Measurements from ENCODE around the gene INF2.

Gene INF2

GRCh38 chr14:104766256-104766862, 76.9 kb downstream of the INF2 start:
- no peak overlapping the region for H3K18ac ChIP-seq (ENCODE audit: low read length)
- no CpG with 5 or more reads among the region's 4 CpGs for WGBS, 2 donors (ENCODE audit: extremely low coverage in 2 of 2, insufficient read length in 2 of 2, insufficient replicate concordance in 1 of 2)
- no peak overlapping the region for H2BK120ac ChIP-seq (ENCODE audit: low read depth, low read length)
- no peak overlapping the region for H3K27ac ChIP-seq (replicated peaks; ENCODE audit: low read length)
- no peak overlapping the region for H3K9ac ChIP-seq (ENCODE audit: low read depth, low read length, poor library complexity)
- no peak for DNase-seq (ENCODE audit: low spot score)
- H3K23ac ChIP-seq (ENCODE audit: low read depth, low read length, poor library complexity): no peak overlapping the region
- H3K14ac ChIP-seq (ENCODE audit: low read length): no peak overlapping the region
- H3K9me3 ChIP-seq (replicated peaks in 1 of 2; ENCODE audit: control insufficient read depth in 2 of 2, insufficient read depth in 1 of 2, low read depth in 1 of 2, low read length in 2 of 2): peaks cover 7 to 19% of the 10 kb centered on the region in 2 donors
- no peak overlapping the region for H2BK5ac ChIP-seq (ENCODE audit: low read length)
- H3K4ac ChIP-seq (ENCODE audit: low read length): no peak overlapping the region
- no peak overlapping the region for H2BK12ac ChIP-seq (ENCODE audit: low read length)
- H3K4me1 ChIP-seq (ENCODE audit: control insufficient read depth in 2 of 2, insufficient read depth in 1 of 2, low read depth in 1 of 2, low read length in 2 of 2): peaks cover 5 to 13% of the 10 kb centered on the region in 2 donors
- no peak overlapping the region for H2BK15ac ChIP-seq (ENCODE audit: low read length)
- no peak overlapping the region for H3K4me2 ChIP-seq (ENCODE audit: insufficient read depth, low read length, poor library complexity, severe bottlenecking)
- H3K79me1 ChIP-seq (ENCODE audit: low read depth, low read length): peaks cover 5% of the 10 kb centered on the region
- H2AK5ac ChIP-seq (ENCODE audit: low read depth, low read length): no peak overlapping the region
- no peak overlapping the region for H3K4me3 ChIP-seq (ENCODE audit: low read length in 2 of 2)
- no peak overlapping the region for H2AFZ ChIP-seq (ENCODE audit: low read length)
- no peaks in the 10 kb centered on the region for H3K27me3 ChIP-seq (ENCODE audit: control insufficient read depth in 3 of 3, insufficient read depth in 3 of 3, low read depth in 1 of 3, low read length in 3 of 3)
- peaks cover 16 to 39% of the 10 kb centered on the region in 2 donors for H3K36me3 ChIP-seq (replicated peaks in 1 of 2; ENCODE audit: control insufficient read depth in 2 of 2, insufficient read depth in 2 of 2, low read length in 2 of 2)
- H4K8ac ChIP-seq (ENCODE audit: low read depth, low read length): no peak overlapping the region
- no peak overlapping the region for H4K91ac ChIP-seq (ENCODE audit: low read depth, low read length, poor library complexity)

GRCh38 chr14:104766863-104767633, 77.6 kb downstream of the INF2 start:
- no peak overlapping the region for H3K14ac ChIP-seq (ENCODE audit: low read length)
- H3K23ac ChIP-seq (ENCODE audit: low read depth, low read length, poor library complexity): no peak overlapping the region
- H3K36me3 ChIP-seq (replicated peaks in 1 of 2; ENCODE audit: control insufficient read depth in 2 of 2, insufficient read depth in 2 of 2, low read length in 2 of 2): peaks cover 21 to 39% of the 10 kb centered on the region in 2 donors
- H2BK12ac ChIP-seq (ENCODE audit: low read length): no peak overlapping the region
- no peak for DNase-seq (ENCODE audit: low spot score)
- H3K9me3 ChIP-seq (replicated peaks in 1 of 2; ENCODE audit: control insufficient read depth in 2 of 2, insufficient read depth in 1 of 2, low read depth in 1 of 2, low read length in 2 of 2): peaks cover 13 to 24% of the 10 kb centered on the region in 2 donors
- WGBS, 2 donors (ENCODE audit: extremely low coverage in 2 of 2, insufficient read length in 2 of 2, insufficient replicate concordance in 1 of 2): no CpG with 5 or more reads among the region's 15 CpGs
- H2AK5ac ChIP-seq (ENCODE audit: low read depth, low read length): no peak overlapping the region
- H4K91ac ChIP-seq (ENCODE audit: low read depth, low read length, poor library complexity): no peak overlapping the region
- H3K4me3 ChIP-seq (ENCODE audit: low read length in 2 of 2): no peak overlapping the region
- peaks cover 5% of the 10 kb centered on the region for H3K79me1 ChIP-seq (ENCODE audit: low read depth, low read length)
- no peak overlapping the region for H2AFZ ChIP-seq (ENCODE audit: low read length)
- H3K18ac ChIP-seq (ENCODE audit: low read length): no peak overlapping the region
- H3K27me3 ChIP-seq (ENCODE audit: control insufficient read depth in 3 of 3, insufficient read depth in 3 of 3, low read depth in 1 of 3, low read length in 3 of 3): no peaks in the 10 kb centered on the region
- peaks cover 5 to 13% of the 10 kb centered on the region in 2 donors for H3K4me1 ChIP-seq (ENCODE audit: control insufficient read depth in 2 of 2, insufficient read depth in 1 of 2, low read depth in 1 of 2, low read length in 2 of 2)
- no peak overlapping the region for H3K9ac ChIP-seq (ENCODE audit: low read depth, low read length, poor library complexity)
- H4K8ac ChIP-seq (ENCODE audit: low read depth, low read length): no peak overlapping the region
- H2BK120ac ChIP-seq (ENCODE audit: low read depth, low read length): no peak overlapping the region
- no peak overlapping the region for H2BK15ac ChIP-seq (ENCODE audit: low read length)
- no peak overlapping the region for H3K4me2 ChIP-seq (ENCODE audit: insufficient read depth, low read length, poor library complexity, severe bottlenecking)
- H3K27ac ChIP-seq (replicated peaks; ENCODE audit: low read length): no peak overlapping the region
- no peak overlapping the region for H3K4ac ChIP-seq (ENCODE audit: low read length)
- no peak overlapping the region for H2BK5ac ChIP-seq (ENCODE audit: low read length)

DNA sequence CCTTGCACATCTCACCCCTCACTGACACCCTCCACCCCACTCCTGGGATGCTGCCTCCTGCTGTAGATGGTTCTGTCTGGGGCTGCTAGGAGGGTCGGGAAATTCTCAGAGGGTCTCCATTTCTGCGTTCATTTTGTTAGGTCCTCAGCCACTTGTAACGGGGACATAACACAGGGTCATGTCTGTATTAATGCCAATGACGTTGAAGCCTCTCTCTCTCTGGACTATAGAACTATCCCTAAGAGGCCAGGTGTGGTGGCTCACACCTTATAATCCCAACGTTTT, 78.2 kb downstream of the INF2 start:
- no peak overlapping the region for H3K18ac ChIP-seq (ENCODE audit: low read length)
- H3K36me3 ChIP-seq (replicated peaks in 1 of 2; ENCODE audit: control insufficient read depth in 2 of 2, insufficient read depth in 2 of 2, low read length in 2 of 2): peaks cover 22 to 40% of the 10 kb centered on the region in 2 donors
- H2AK5ac ChIP-seq (ENCODE audit: low read depth, low read length): no peak overlapping the region
- H4K91ac ChIP-seq (ENCODE audit: low read depth, low read length, poor library complexity): no peak overlapping the region
- peaks cover 13 to 24% of the 10 kb centered on the region in 2 donors for H3K9me3 ChIP-seq (replicated peaks in 1 of 2; ENCODE audit: control insufficient read depth in 2 of 2, insufficient read depth in 1 of 2, low read depth in 1 of 2, low read length in 2 of 2)
- H3K27me3 ChIP-seq (ENCODE audit: control insufficient read depth in 3 of 3, insufficient read depth in 3 of 3, low read depth in 1 of 3, low read length in 3 of 3): no peaks in the 10 kb centered on the region
- WGBS, 2 donors (ENCODE audit: extremely low coverage in 2 of 2, insufficient read length in 2 of 2, insufficient replicate concordance in 1 of 2): no CpG with 5 or more reads among the region's 5 CpGs
- H2AFZ ChIP-seq (ENCODE audit: low read length): no peak overlapping the region
- no peak overlapping the region for H2BK5ac ChIP-seq (ENCODE audit: low read length)
- no peak overlapping the region for H2BK15ac ChIP-seq (ENCODE audit: low read length)
- H2BK120ac ChIP-seq (ENCODE audit: low read depth, low read length): no peak overlapping the region
- no peak overlapping the region for H3K27ac ChIP-seq (replicated peaks; ENCODE audit: low read length)
- no peak overlapping the region for H3K9ac ChIP-seq (ENCODE audit: low read depth, low read length, poor library complexity)
- H3K4ac ChIP-seq (ENCODE audit: low read length): no peak overlapping the region
- no peak overlapping the region for H3K23ac ChIP-seq (ENCODE audit: low read depth, low read length, poor library complexity)
- H3K4me1 ChIP-seq (ENCODE audit: control insufficient read depth in 2 of 2, insufficient read depth in 1 of 2, low read depth in 1 of 2, low read length in 2 of 2): peaks cover 5 to 13% of the 10 kb centered on the region in 2 donors
- no peak overlapping the region for H3K4me2 ChIP-seq (ENCODE audit: insufficient read depth, low read length, poor library complexity, severe bottlenecking)
- DNase-seq (ENCODE audit: low spot score): no peak
- no peak overlapping the region for H3K4me3 ChIP-seq (ENCODE audit: low read length in 2 of 2)
- peaks cover 5% of the 10 kb centered on the region for H3K79me1 ChIP-seq (ENCODE audit: low read depth, low read length)
- no peak overlapping the region for H4K8ac ChIP-seq (ENCODE audit: low read depth, low read length)
- H2BK12ac ChIP-seq (ENCODE audit: low read length): no peak overlapping the region
- H3K14ac ChIP-seq (ENCODE audit: low read length): no peak overlapping the region

GRCh38 chr14:104768437-104769323, 79.3 kb downstream of the INF2 start:
- H3K9me3 ChIP-seq (replicated peaks in 1 of 2; ENCODE audit: control insufficient read depth in 2 of 2, insufficient read depth in 1 of 2, low read depth in 1 of 2, low read length in 2 of 2): peaks cover 13 to 21% of the 10 kb centered on the region in 2 donors
- no peak overlapping the region for H3K27ac ChIP-seq (replicated peaks; ENCODE audit: low read length)
- H2AFZ ChIP-seq (ENCODE audit: low read length): peak overlapping the region; percentile 56
- H2AK5ac ChIP-seq (ENCODE audit: low read depth, low read length): peak overlapping the region; percentile 90
- peaks cover 5 to 13% of the 10 kb centered on the region in 2 donors for H3K4me1 ChIP-seq (ENCODE audit: control insufficient read depth in 2 of 2, insufficient read depth in 1 of 2, low read depth in 1 of 2, low read length in 2 of 2)
- no peak overlapping the region for H4K8ac ChIP-seq (ENCODE audit: low read depth, low read length)
- H3K79me1 ChIP-seq (ENCODE audit: low read depth, low read length): peaks cover 10% of the 10 kb centered on the region
- peak overlapping the region in 1 of 2 donors; percentile 30 for H3K4me3 ChIP-seq (ENCODE audit: low read length in 2 of 2)
- WGBS, 2 donors (ENCODE audit: extremely low coverage in 2 of 2, insufficient read length in 2 of 2, insufficient replicate concordance in 1 of 2): no CpG with 5 or more reads among the region's 25 CpGs
- no peak overlapping the region for H2BK12ac ChIP-seq (ENCODE audit: low read length)
- no peak overlapping the region for H2BK120ac ChIP-seq (ENCODE audit: low read depth, low read length)
- H3K23ac ChIP-seq (ENCODE audit: low read depth, low read length, poor library complexity): peak overlapping the region; percentile 38
- no peak overlapping the region for H3K4me2 ChIP-seq (ENCODE audit: insufficient read depth, low read length, poor library complexity, severe bottlenecking)
- no peak overlapping the region for H4K91ac ChIP-seq (ENCODE audit: low read depth, low read length, poor library complexity)
- H3K36me3 ChIP-seq (replicated peaks in 1 of 2; ENCODE audit: control insufficient read depth in 2 of 2, insufficient read depth in 2 of 2, low read length in 2 of 2): peaks cover 30 to 47% of the 10 kb centered on the region in 2 donors
- no peak overlapping the region for H3K14ac ChIP-seq (ENCODE audit: low read length)
- peak overlapping the region; percentile 80 for H3K18ac ChIP-seq (ENCODE audit: low read length)
- H2BK5ac ChIP-seq (ENCODE audit: low read length): no peak overlapping the region
- peak overlapping the region; percentile 79 for H3K9ac ChIP-seq (ENCODE audit: low read depth, low read length, poor library complexity)
- H3K4ac ChIP-seq (ENCODE audit: low read length): no peak overlapping the region
- peak; percentile 80 for DNase-seq (ENCODE audit: low spot score)
- no peak overlapping the region for H2BK15ac ChIP-seq (ENCODE audit: low read length)
- no peaks in the 10 kb centered on the region for H3K27me3 ChIP-seq (ENCODE audit: control insufficient read depth in 3 of 3, insufficient read depth in 3 of 3, low read depth in 1 of 3, low read length in 3 of 3)
